HCT116 (cell line): Measurements from ENCODE around the gene PRPF4. TPM values are rescaled to one million over a fixed set of nuclear protein-coding genes. Genes with fewer than 3 reads are reported as not detected.

Source experiments
- ATAC-seq: fragments of 200-7000 bp; cut with Tn5 transposase; 2 replicates; pipeline ENCODE4 v1.9.1; 2020; ENCODE audit warnings: mild to moderate bottlenecking, moderate library complexity
- BruUV-seq: library from RNA; stranded (reverse); fragments of 400-500 nt; replicated peaks from 2 replicates; lab custom pipeline; 2021; lab: Mats Ljungman, UMichigan
- CTCF ChIA-PET: fragments of 300-600 bp; sonication (Branson Sonifier 250); formaldehyde crosslinking; loops from one replicate; lab custom pipeline; 2021; ENCODE audit warnings: antibody characterized with exemption; lab: Charles Lee
- POLR2A ChIA-PET: fragments of 300-600, 350-600 bp; sonication (Branson Sonifier 250); formaldehyde crosslinking; loops from one replicate; lab custom pipeline; 2021; ENCODE audit warnings: antibody characterized with exemption; lab: Charles Lee
- RAD21 ChIA-PET, 2 experiments: fragments of 300-600 bp; sonication (Branson Sonifier 250); formaldehyde crosslinking; loops; one replicate each; lab custom pipeline; 2023; ENCODE audit warnings: low total read pairs in 2 of 2; ENCODE audit not compliant: uncharacterized antibody in 2 of 2, unreplicated experiment in 2 of 2, low non-redundant PET in 1 of 2; lab: Charles Lee
- DNase-seq: peaks from one replicate; pipeline ENCODE4 v3.0.0-alpha.2; 2010; ENCODE audit warnings: low read depth, low spot score
- H2AFZ ChIP-seq: fragments of 200-600 bp; shearing (Covaris generic), sonication (generic); 2 replicates; pipeline ENCODE4 v1.6.1; 2017; ENCODE audit warnings: low read depth, mixed run types, mixed read lengths, antibody characterized with exemption, low read length; ENCODE audit not compliant: poor library complexity, severe bottlenecking
- H3K27ac ChIP-seq: 2 replicates; pipeline ENCODE4 v1.5.1; 2012; ENCODE audit warnings: low read depth, low read length
- H3K27me3 ChIP-seq: fragments of 200-600 bp; sonication (generic); 2 replicates; pipeline ENCODE4 v1.6.1; 2016; ENCODE audit warnings: mixed run types, low read length, mixed read lengths; ENCODE audit not compliant: insufficient read depth
- H3K36me3 ChIP-seq, 2 experiments: fragments of 200-500 bp in 1 of 2; fragments of 200-600 bp in 1 of 2; sonication (Bioruptor generic) in 1 of 2; sonication (generic) in 1 of 2; 2 replicates each; pipeline versions ENCODE4 v1.5.1 to v1.6.1; 2014 to 2016; ENCODE audit warnings: low read length in 2 of 2, inconsistent platforms in 1 of 2, mixed read lengths in 1 of 2, mixed run types in 1 of 2; ENCODE audit not compliant: insufficient read depth in 2 of 2, control insufficient read depth in 1 of 2
- H3K4me1 ChIP-seq, 2 experiments: fragments of 200-600 bp in 1 of 2; sonication (generic) in 1 of 2; 2 replicates each; pipeline versions ENCODE4 v1.5.1 to v1.6.1; 2012 to 2017; ENCODE audit warnings: low read length in 2 of 2, inconsistent platforms in 1 of 2, mild to moderate bottlenecking in 1 of 2, mixed read lengths in 1 of 2, mixed run types in 1 of 2, moderate library complexity in 1 of 2; ENCODE audit not compliant: insufficient read depth in 2 of 2, control insufficient read depth in 1 of 2
- H3K4me2 ChIP-seq: fragments of 200-600 bp; sonication (generic); 2 replicates; pipeline ENCODE4 v1.6.1; 2017; ENCODE audit warnings: mixed run types, low read length, mixed read lengths
- H3K4me3 ChIP-seq, 2 experiments: fragments of 200-600 bp in 1 of 2; sonication (generic) in 1 of 2; replicated peaks in 1 of 2; 2 replicates each; pipeline ENCODE4 v1.5.1; 2011 to 2016; ENCODE audit warnings: low read length in 2 of 2, control low read depth in 1 of 2, low read depth in 1 of 2, mild to moderate bottlenecking in 1 of 2, mixed read lengths in 1 of 2, mixed run types in 1 of 2
- H3K79me2 ChIP-seq: fragments of 200-600 bp; sonication (generic); 2 replicates; pipeline ENCODE4 v1.6.1; 2017; ENCODE audit warnings: mild to moderate bottlenecking, mixed run types, low read length, moderate library complexity, mixed read lengths; ENCODE audit not compliant: insufficient read depth
- H3K9ac ChIP-seq: fragments of 200-600 bp; sonication (generic); 2 replicates; pipeline ENCODE4 v1.6.1; 2016; ENCODE audit warnings: low read length, mixed read lengths
- H3K9me2 ChIP-seq: fragments of 200-600 bp; sonication (generic), shearing (Covaris generic); 2 replicates; pipeline ENCODE4 v1.6.1; 2017; ENCODE audit warnings: mixed run types, mild to moderate bottlenecking, moderate library complexity; ENCODE audit not compliant: insufficient read depth
- H3K9me3 ChIP-seq, 2 experiments: fragments of 200-500 bp in 1 of 2; fragments of 200-600 bp in 1 of 2; sonication (Bioruptor generic) in 1 of 2; sonication (generic) in 1 of 2; 2 replicates each; pipeline ENCODE4 v1.6.1; 2014 to 2017; ENCODE audit warnings: low read length in 2 of 2, mixed read lengths in 2 of 2, inconsistent platforms in 1 of 2, low read depth in 1 of 2, mild to moderate bottlenecking in 1 of 2, mixed run types in 1 of 2, moderate library complexity in 1 of 2; ENCODE audit not compliant: control insufficient read depth in 1 of 2, insufficient read depth in 1 of 2
- H4K20me1 ChIP-seq: fragments of 200-600 bp; sonication (generic), shearing (Covaris generic); 2 replicates; pipeline ENCODE4 v1.6.1; 2017; ENCODE audit warnings: mixed run types, mild to moderate bottlenecking, moderate library complexity; ENCODE audit not compliant: insufficient read depth
- CEBPB ChIP-seq: IDR thresholded peaks from 2 replicates; pipeline ENCODE4 v1.6.1; 2012; ENCODE audit warnings: low read depth
- EZH2 ChIP-seq: fragments of 200-600 bp; sonication (generic); IDR thresholded peaks from 2 replicates; pipeline ENCODE4 v1.6.1; 2017; ENCODE audit warnings: antibody characterized with exemption, mixed run types
- EZH2phosphoT487 ChIP-seq: fragments of 200-600 bp; IDR thresholded peaks from 2 replicates; pipeline ENCODE4 v1.6.1; 2018; ENCODE audit warnings: antibody characterized with exemption, borderline replicate concordance
- JUND ChIP-seq: IDR thresholded peaks from 2 replicates; pipeline ENCODE4 v1.6.1; 2012
- POLR2A ChIP-seq: IDR thresholded peaks from 2 replicates; pipeline ENCODE4 v1.7.0; 2011; ENCODE audit warnings: borderline replicate concordance; ENCODE audit not compliant: insufficient read depth, insufficient read length; ENCODE audit errors: extremely low read depth
- SIN3A ChIP-seq: IDR thresholded peaks from 2 replicates; pipeline ENCODE4 v1.6.1; 2012; ENCODE audit warnings: low read depth
- SP1 ChIP-seq: IDR thresholded peaks from 2 replicates; pipeline ENCODE4 v1.6.1; 2012; ENCODE audit warnings: low read depth
- ZNF274 ChIP-seq: fragments of 200-500 bp; sonication (Bioruptor generic); IDR thresholded peaks from 2 replicates; pipeline ENCODE4 v1.6.1; 2014; ENCODE audit warnings: mild to moderate bottlenecking, low read depth, low read length, inconsistent platforms
- intact Hi-C: fragments of 100-400 bp; cut with micrococcal nuclease; formaldehyde crosslinking; loops from 2 replicates; pipeline ENCODE4 v1.10.0; 2022
- total RNA-seq: library from RNA; stranded (reverse); gene quantifications from one replicate; pipeline ENCODE4 v1.2.1, GENCODE V29; 2021; ENCODE audit not compliant: unreplicated experiment
- TF ChIP-seq, protein P1 (sequence below), 3 experiments: fragments of 200-600 bp in 1 of 3; sonication (generic) in 1 of 3; IDR thresholded peaks in 2 of 3; conservative IDR thresholded peaks in 1 of 3; 2 replicates each; pipeline ENCODE4 v1.5.1; 2012 to 2017; ENCODE audit warnings: low read depth in 2 of 3, low read length in 2 of 3, antibody characterized with exemption in 1 of 3, borderline replicate concordance in 1 of 3, control low read depth in 1 of 3, mild to moderate bottlenecking in 1 of 3, mixed read lengths in 1 of 3, mixed run types in 1 of 3, moderate library complexity in 1 of 3; ENCODE audit not compliant: insufficient read depth in 1 of 3
- TF ChIP-seq, protein P2 (sequence below): IDR thresholded peaks from 2 replicates; pipeline ENCODE4 v1.6.1; 2012
- TF ChIP-seq, protein P3 (sequence below): IDR thresholded peaks from 2 replicates; pipeline ENCODE4 v1.6.1; 2012
- TF ChIP-seq, protein P4 (sequence below): IDR thresholded peaks from 2 replicates; pipeline ENCODE4 v1.6.1; 2012; ENCODE audit warnings: low read depth

PRPF4 gene
- total RNA-seq, 1 experiment from 2014 or later, result 53.9 TPM

DNA sequence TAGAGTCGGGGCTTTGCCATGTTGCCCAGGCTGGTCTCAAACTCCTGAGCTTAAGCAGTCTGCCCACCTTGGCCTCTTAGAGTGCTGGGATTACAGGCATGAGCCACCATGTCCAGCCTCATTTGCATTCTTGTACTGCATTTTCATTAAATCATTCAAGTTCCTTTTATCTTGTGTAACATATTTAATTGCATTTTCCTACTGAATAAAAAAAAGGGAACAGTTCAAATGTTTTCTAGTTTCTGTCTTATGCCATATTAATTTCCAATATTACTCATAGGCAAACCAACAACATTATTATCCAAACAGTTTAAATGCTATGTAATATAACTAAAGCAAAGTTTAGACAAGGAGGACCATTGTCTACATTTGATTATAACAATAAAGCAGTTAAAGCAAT, 48.0 kb upstream of the PRPF4 start:
- Histone ChIP-seq H4K20me1 (no peaks in the 10 kb centered on the region), H2AFZ (no peak overlapping the region), H3K27ac (no peak overlapping the region), H3K4me3 (no peak overlapping the region), H3K9ac (no peak overlapping the region), H3K4me2 (no peak overlapping the region), H3K36me3 (no peaks in the 10 kb centered on the region), H3K4me1 (peaks cover 2 to 5% of the 10 kb centered on the region in 2 experiments; a peak in 3 of 4 replicates), H3K9me3 (no peaks in the 10 kb centered on the region), H3K79me2 (peaks cover 29% of the 10 kb centered on the region), H3K9me2 (no peaks in the 10 kb centered on the region), H3K27me3 (no peaks in the 10 kb centered on the region)
- no peak for ATAC-seq
- TF ChIP-seq ZNF274 (no peak), EZH2phosphoT487 (no peak), JUND (no peak), SP1 (no peak), SIN3A (no peak), CEBPB (no peak), POLR2A (no peak), EZH2 (no peak)
- TF ChIP-seq, protein P1, sequence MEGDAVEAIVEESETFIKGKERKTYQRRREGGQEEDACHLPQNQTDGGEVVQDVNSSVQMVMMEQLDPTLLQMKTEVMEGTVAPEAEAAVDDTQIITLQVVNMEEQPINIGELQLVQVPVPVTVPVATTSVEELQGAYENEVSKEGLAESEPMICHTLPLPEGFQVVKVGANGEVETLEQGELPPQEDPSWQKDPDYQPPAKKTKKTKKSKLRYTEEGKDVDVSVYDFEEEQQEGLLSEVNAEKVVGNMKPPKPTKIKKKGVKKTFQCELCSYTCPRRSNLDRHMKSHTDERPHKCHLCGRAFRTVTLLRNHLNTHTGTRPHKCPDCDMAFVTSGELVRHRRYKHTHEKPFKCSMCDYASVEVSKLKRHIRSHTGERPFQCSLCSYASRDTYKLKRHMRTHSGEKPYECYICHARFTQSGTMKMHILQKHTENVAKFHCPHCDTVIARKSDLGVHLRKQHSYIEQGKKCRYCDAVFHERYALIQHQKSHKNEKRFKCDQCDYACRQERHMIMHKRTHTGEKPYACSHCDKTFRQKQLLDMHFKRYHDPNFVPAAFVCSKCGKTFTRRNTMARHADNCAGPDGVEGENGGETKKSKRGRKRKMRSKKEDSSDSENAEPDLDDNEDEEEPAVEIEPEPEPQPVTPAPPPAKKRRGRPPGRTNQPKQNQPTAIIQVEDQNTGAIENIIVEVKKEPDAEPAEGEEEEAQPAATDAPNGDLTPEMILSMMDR (IDR thresholded peaks at IDR 0.05 in 2 of 3, conservative IDR thresholded peaks at IDR 0.05 in 1 of 3; ENCODE audit: borderline replicate concordance in 1 of 3, insufficient read depth in 1 of 3, low read depth in 2 of 3, low read length in 2 of 3), result no peak
- TF ChIP-seq, protein P2, sequence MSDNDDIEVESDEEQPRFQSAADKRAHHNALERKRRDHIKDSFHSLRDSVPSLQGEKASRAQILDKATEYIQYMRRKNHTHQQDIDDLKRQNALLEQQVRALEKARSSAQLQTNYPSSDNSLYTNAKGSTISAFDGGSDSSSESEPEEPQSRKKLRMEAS, result no peak
- TF ChIP-seq, protein P3, sequence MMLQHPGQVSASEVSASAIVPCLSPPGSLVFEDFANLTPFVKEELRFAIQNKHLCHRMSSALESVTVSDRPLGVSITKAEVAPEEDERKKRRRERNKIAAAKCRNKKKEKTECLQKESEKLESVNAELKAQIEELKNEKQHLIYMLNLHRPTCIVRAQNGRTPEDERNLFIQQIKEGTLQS, result no peak
- TF ChIP-seq, protein P4, sequence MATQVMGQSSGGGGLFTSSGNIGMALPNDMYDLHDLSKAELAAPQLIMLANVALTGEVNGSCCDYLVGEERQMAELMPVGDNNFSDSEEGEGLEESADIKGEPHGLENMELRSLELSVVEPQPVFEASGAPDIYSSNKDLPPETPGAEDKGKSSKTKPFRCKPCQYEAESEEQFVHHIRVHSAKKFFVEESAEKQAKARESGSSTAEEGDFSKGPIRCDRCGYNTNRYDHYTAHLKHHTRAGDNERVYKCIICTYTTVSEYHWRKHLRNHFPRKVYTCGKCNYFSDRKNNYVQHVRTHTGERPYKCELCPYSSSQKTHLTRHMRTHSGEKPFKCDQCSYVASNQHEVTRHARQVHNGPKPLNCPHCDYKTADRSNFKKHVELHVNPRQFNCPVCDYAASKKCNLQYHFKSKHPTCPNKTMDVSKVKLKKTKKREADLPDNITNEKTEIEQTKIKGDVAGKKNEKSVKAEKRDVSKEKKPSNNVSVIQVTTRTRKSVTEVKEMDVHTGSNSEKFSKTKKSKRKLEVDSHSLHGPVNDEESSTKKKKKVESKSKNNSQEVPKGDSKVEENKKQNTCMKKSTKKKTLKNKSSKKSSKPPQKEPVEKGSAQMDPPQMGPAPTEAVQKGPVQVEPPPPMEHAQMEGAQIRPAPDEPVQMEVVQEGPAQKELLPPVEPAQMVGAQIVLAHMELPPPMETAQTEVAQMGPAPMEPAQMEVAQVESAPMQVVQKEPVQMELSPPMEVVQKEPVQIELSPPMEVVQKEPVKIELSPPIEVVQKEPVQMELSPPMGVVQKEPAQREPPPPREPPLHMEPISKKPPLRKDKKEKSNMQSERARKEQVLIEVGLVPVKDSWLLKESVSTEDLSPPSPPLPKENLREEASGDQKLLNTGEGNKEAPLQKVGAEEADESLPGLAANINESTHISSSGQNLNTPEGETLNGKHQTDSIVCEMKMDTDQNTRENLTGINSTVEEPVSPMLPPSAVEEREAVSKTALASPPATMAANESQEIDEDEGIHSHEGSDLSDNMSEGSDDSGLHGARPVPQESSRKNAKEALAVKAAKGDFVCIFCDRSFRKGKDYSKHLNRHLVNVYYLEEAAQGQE, result no peak
- BruUV-seq, result no TSS peak
- ChIA-PET RAD21 (no interaction called here), CTCF (no interaction called here), POLR2A (no interaction called here)
- intact Hi-C loops, result no loop called here
- no peak for DNase-seq
